GM18502 (cell line): ENCODE measurements around the gene IGF2.

ENCODE experiments used
- ATAC-seq: cut with Tn5 transposase; IDR thresholded peaks from one replicate; pipeline ENCODE4 v1.9.1; 2021; ENCODE audit warnings: mild to moderate bottlenecking; ENCODE audit not compliant: unreplicated experiment, poor library complexity

IGF2 gene

DNA sequence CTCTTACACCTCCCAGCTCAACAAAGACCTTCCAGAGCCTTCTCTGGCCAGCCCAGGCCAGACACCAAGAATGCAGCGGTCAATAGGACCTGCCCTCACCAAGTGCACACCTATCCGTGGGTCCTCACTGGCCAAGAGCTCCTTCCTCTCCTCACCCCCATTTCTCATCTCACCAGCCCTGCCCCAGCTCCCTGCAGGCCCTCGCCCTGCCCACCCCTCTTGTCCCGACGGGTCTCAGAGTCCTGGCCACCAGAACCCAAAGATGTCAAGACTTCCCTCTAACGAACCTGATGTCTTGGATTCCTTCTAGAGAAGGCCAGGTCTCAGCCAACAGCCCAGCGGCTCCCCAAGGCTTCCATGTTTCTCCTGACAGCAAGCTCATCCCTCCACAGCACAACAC lies 43.6 kb downstream of the IGF2 start:
- no peak for ATAC-seq

DNA sequence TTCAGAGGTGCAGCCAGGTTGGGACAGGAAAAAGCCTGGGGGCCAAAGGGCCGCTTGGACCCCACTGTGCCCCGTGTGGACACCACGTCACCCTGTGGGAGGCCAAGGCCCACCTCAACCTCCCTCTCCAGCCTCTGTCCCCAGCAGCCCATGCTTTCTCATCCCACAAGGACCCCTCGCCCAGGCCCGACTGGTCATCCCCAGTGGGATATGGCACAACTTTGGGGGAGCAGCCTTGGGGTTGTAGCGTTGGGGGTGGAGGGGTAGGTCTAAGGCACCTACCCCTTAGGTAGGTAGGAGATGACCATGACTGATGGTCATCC lies 44.0 kb downstream of the IGF2 start:
- no peak for ATAC-seq

DNA sequence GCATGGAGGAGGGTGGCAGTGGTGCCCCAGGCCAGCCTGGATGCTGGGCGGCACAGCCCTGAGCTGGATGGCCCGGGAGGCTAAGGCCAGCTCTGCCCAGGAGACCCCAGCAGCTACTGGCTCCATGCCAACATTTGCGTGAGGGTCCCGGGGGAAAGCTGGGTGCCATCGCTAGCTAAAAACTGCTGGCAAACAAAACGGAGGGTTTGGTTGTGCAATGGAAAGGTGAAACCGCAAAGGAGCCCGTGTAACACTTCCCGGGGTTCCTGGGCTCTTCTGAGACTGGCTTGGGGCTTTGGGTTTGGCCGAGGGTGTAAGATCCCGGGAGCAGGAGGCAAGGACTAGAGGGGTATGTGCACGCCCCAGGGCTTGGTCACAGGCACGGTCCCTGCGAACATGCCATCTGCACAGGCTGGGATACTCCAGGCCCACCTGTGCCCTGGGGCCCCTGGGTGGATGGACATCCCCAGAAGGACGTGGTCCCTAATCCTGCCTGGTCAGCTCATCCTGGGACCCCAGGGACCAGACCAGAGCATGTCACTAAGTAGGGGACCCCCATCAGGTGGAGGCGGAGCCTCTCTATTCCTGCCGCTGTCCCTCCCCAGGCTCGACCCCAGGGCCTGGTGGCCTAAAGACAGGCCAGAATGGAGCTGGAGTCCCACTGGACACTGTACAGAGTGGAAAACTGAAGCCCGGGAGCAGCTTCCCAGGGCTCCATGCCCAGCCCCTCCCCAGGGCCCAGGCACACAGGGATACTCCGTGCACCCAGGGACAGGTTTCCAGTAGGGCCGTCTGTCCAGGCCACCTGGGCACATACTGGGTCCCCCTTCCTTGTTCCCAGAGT lies 44.6 kb downstream of the IGF2 start:
- no peak for ATAC-seq

DNA sequence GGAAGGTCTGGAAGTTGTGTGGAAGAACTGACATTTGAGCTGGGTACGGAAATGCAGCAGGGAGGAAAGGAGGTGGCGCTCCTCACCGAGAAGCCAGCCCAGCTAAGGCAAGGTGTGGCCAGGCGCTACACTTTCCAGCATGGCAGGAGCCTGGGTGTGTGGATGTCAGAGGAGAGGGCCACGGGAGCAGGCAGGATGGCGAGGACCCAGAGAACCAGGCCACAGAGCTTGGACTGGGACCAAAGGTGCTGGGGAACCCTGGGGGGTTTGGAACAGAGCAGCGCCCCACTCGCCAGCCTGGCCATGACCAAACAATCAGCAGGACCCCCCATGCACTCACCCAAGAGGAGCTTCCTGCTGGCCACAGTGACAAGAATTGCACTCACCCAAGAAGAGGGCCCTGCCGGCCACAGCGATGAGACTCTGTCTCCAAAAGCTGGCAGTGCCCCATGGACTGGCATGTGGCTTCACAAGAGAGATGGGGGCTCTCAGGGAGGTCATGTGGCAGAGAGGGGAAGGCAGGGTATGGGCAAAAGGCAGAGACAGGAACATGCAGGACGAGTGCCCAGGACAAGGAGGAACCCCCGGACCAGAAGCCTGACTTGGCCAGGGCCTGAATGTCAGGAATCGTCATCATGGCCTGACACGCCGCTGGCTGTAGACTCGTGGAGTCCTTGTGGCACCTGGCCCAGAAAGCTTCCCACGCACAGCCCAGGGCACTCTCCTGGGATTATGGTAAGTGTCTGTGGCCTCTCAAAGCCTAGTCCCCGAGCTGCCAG lies 45.4 kb downstream of the IGF2 start:
- no peak for ATAC-seq

DNA sequence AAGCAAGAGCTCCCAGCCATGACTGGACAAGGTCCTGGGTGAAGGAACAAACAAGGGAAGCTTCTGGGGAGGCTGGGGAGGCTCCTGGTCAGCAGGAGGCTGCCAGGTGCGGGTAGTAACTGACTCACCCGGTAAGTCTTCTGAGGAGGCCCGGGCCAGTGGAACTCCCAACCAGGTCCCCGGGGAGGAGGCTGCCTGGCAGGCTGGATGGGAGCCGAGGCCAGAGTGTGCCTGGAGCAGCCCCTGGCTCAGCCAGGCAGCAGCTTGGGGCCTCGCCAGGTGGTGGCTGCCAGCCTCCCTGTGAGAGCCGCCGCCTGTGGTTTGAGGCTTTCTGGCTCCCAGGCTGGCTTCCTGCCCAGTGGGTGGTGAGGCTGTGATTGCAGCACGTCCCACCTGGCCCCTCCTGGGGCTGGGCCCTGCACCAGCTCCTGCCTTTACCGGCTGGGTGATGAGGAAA lies 46.2 kb downstream of the IGF2 start:
- ATAC-seq = no peak

DNA sequence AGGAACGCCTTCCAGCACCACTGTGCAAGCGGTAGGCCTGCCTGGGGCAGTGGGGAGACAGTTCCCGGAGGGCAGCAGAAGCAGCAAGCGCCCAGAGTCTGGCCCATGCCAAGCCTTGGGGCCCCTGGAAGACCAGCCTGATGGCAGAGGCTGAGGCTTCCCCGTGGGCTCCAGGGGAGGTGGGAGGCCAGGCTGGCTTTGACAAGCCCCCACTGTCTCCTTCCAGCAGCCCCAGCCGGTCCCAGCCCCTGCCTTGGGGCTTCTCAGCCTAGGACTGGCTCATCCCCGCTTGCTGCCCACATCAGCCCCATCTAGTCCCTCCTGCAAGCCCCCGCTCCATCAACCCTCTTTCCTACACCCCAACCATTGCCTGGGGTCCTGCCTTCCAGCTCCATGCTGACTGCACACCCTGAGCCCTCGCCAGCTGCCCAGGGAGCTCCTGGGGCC lies 46.7 kb downstream of the IGF2 start:
- ATAC-seq = no peak

DNA sequence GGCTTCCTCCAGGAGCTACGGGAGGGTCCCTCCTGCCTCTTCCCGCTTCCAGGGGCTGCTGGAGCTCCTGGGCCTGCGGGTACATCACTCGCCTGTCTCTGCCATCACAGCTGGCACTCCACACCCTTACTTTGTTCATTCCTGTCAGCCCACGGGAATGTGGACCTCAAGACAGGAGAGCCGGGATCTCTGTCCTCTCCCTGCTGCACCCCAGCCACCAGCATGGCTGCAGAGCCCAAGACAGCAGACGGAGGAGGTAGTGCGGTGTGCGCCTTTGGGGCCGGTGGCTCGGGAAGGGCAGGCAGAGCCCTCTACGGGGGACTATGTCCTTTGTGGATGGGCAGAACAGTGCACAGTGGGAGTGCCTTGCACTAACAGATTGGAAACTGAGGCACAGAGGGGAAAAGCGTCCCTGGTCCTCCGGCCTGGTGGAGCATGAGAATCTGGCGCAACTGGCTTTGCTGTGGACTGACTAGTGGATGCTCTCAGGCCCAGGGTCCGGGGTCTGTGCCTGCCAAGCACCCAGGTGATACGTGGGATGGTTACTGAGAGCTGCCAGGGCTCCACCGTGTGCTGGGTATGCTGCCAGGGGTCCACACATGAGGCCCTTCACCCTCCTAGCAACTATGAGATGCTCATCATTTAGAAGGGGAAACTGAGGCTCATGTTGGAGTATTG lies 47.3 kb downstream of the IGF2 start:
- no peak for ATAC-seq

DNA sequence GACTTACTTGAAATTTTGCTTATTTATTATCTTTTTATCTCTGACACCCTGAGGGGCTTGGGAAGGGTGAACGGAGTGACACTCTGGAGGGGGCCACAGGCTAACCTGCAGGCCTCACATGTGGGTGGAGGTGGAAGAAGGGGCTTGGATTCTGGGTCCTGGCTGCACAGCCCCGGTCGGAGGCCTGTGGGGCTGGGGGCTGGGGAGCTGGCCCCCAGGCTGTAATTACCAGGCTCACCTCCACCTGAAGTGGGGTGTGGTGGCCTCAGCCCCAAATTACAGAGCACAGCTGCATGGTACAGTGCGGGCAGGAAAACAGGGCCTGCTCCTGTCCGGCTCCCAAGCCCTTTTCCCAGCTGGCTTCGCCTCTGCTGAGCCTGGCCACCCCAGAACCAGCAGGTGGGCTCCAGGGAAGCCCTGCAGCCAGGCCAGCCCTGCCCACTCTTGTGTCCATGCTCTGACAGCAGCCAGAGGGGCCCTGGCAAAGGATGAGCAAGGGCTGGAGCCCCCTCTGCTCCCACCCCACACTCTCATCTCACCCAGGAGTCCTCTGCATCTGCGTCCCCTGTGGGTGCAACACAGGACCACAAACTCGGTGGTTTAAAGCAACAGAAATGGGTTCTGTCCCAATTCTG lies 48.0 kb downstream of the IGF2 start:
- no peak for ATAC-seq

DNA sequence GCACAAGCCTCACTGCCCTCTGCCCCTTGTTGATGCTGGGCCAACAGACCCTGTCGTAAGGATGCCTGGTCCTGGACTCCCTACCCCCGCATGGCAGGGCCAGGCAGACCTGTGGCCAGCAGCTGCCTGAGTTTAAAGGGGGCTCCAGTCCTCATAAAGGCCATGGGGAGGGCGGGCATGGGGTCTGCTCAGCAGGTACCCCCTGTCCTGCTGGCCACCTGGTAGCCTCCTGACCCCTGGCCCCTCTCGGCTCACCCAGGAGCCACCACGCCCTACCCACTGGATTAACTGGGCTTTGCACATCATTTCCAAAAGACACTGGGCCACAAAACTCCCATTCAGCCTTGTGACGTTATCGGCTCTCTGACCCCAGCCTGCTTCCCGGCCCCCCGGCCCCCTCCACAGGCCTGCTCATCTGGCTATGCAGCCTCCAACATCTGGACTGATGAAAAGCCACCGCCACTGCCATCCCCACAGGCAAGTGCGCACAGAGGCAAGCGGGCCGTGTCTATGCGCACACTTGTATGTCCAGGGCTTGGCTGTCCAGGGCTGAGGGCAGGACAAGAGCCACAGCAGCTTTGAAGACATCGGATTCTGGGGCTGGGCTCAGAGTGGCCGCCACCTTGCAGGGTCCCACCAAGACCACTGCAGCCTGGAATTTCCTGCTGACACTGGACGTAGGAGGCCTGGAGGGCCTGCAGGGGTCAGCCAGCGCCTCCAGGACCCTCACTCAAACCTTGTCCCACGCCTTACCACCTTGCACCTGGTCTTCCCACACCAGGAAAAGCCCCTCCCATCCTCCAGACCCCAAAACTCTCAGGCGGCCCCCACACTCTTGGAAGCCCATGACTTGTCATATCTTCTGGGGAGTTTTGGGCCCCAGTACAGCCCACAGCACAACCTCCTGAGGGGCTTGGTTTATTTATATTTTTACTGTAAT lies 48.7 kb downstream of the IGF2 start:
- ATAC-seq = no peak

DNA sequence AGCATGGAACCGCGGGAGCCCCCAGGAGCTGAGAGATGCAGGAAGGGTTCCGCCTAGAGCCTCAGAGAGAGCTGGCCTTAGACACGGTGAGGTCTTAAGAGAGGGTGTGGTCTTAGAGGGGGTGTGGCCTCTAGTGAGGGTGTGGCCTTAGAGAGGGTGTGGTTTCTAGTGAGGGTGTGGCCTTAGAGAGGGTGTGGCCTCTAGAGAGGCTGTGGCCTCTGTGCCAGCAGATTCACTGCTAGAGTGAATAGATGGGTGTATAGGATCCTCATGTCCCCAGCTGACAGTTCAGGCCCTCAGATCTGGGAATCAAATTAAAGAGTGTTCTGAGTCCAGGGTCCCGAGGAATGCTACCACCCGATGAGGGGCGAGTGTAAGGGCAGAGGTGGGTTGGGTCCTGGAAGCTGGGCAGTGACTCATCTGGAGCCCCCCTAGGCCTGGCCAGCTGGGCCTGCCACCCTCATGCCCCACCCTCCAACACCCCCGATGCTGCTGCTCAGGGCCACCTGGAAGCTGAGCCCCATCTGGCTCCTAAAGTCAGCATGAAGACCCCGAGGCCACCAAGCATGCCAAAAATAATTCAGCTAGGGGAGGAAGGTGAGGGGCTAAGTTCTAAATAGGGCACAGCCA lies 49.5 kb downstream of the IGF2 start:
- no peak for ATAC-seq

DNA sequence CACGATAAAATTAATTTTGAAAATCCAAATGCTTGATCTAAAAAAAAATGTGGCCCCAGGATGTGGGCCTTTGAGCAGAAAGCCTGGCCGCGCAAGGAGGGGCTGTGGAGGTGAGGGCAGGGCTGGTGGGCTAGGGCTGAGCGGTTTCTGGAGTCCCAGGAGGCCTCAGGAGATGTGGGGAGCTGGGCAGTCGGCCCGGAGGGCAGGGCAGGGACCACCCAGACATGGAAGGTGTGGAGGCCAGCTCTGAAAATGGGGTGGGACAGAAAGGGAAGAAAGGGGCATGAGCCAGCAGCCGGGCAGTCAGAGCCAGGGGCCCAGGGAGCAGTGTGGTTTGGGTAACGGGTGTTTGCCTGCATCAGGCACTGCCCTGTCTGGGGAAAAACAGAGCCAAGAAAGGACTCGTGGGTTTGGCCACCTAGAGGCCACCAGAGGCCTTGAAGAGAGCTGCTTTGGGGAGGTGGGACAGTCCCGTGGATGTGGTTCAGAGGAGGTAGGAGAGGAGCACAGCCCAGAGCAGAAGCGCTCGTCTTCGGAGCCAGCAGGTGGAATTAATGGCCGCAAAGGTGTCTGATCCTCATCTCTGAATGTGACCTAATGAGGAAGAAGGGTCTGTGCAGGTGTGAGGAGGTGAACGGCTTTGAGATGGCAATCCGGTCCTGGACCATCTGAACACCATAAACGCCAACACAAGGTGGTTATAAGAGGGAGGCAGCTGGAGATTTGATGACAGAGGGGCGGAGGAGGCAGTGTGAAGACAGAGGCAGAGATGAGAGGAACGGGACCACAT lies 50.2 kb downstream of the IGF2 start:
- ATAC-seq = no peak

DNA sequence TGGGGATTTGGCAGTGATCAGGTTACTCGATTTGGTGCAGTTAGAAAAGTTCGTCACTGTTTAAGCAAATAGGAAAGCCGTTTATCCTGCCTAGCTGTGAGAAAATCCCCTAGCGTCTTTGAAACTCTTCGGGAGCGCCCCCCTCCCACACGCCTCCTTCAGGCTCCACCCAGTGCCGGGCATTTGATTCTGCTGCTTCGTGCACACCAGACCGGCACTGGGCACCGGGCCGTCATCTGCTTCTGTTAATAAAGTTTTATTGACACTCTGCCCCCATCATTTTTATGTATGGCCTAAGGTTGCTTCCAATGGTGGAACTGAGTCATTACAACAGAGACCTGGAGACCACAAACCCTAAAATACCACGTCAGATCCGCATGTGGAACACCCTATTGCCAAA lies 50.9 kb downstream of the IGF2 start:
- ATAC-seq = no peak

DNA sequence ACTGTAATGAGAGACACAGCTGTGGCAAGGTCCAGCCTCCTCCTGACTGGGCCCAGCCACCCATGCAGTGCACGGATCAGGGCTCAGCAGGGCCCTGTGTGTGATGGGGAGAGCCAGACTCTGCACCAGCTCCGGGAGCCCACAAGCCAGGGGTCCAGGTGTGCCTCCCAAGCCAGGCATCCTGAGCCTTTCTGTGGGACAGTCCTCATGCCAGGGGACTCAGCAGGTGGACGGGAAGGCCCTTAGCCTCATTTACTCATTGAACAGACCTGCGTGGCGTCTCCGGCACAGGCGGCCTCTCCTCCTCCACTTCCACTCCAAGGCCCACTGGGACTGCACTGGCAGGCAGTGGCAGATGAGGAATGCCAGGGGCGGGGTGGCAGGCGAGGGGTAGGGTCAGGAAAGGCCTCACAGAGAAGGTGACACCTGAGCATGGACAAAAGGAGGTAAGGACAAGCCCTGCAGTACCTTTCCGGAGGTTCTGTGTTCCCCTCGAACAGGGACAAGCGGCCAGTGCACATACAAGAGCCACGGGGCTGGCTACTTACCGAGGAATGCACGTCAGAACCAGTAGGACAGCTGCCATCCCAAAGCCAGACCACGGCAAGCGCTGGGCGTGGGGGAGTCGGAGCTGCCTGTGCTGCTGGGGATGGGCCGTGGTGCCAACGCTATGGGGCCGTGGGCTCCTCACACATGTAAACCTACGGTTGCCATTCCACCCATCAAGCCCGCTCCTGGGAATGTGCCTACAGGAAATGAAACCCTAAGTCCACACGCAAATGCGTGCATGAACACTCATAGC lies 52.7 kb downstream of the IGF2 start:
- ATAC-seq = no peak

DNA sequence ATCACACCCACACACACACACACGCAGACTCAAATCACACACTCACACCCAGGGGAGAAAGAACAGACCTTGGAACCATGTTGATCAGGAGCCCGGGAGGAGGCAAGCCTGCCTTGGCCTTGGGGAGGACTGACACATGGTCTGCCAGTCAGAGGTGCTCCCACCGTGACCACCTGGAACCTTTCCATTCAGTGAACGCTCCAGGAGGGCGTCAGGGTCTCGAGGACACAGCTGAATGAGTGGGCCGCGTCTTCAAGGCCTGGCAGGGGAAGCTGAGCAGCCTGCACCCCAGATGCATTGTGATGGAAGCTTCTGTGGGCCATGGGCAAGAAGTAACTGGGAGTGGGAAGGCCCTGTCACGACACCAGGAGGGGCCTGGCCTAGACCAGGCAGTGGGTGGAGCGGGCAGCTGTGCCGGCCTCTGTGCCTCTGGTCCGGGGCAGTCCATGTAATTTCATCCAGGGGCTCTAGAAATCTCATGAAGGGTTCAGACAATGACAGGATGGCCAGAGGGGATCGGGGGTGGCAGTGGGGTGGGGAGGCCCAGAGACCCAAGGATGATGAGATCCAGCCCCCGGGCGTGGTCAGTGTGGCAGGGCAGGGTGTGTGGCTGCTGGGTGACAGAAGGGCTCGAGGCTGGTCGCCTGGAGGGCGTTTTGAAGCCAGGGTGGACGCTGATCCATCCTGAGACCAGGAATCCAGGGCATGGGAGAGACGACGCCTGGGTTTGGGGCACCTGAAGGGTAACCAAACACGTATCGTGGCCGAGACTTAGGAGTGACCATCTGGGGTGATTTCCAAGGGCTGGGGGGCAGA lies 53.7 kb downstream of the IGF2 start:
- no peak for ATAC-seq

DNA sequence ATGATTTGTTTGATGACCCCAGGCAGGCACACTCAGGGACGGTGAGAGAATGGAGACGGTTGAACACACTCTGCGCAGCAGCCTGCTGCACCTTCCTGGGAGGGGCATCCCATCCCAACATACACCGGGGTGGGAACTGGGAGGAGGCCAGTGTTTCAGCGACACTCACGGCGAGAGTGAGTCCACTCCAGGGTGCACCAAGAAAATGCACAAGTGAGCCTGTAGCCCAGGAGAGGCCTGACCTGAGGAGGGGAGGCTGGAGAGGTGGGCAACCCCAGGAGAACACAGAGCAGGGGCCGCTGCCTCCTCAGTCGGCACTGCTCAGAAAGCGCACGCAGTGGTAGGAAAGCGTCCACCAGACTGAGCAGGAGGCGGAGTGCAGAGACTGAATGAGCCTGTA lies 54.5 kb downstream of the IGF2 start:
- ATAC-seq = no peak
